Stimulated activated CD4-positive, alpha-beta T cell treated with anti-CD3 and anti-CD28 coated beads, Interleukin-4, amount 100 ng/mL, for 48 hours (primary cell): Measurements from ENCODE around the gene VWA7.

Source experiments
- DNase-seq, 2 donors: peaks; one replicate each; pipeline ENCODE4 v3.0.0-alpha.2; 2020; ENCODE audit warnings: low read depth in 2 of 2

The VWA7 gene

GRCh38 chr6:31729979-31730630 is 47.0 kb downstream of the VWA7 start:
- peak; percentile 39 to 53 for DNase-seq

- DNase-seq, result peak; percentile 63 to 65
Measured at GRCh38 chr6:31729515-31729978, 47.6 kb downstream of the VWA7 start.

GRCh38 chr6:31728767-31729514 is 48.2 kb downstream of the VWA7 start, which contains the start of gene DDAH2:
Gene DDAH2 (minus strand): TSS chr6:31729299. CDS start chr6:31729161, 138 bp downstream.
- no peak for DNase-seq

- no peak for DNase-seq
Measured at GRCh38 chr6:31727717-31728671, 49.1 kb downstream of the VWA7 start.

GRCh38 chr6:31727034-31727716 is 50.0 kb downstream of the VWA7 start:
- no peak for DNase-seq

- DNase-seq, result no peak
Measured at GRCh38 chr6:31725502-31726350, 51.4 kb downstream of the VWA7 start.

- no peak for DNase-seq
Measured at GRCh38 chr6:31723980-31724691, 53.0 kb downstream of the VWA7 start.

GRCh38 chr6:31723245-31723979 is 53.7 kb downstream of the VWA7 start, which contains the start of gene MPIG6B:
Gene MPIG6B (plus strand): TSS chr6:31723373. CDS start chr6:31723384, 11 bp downstream.
- DNase-seq, result no peak

GRCh38 chr6:31722173-31722572 is 55.0 kb downstream of the VWA7 start:
- no peak for DNase-seq

GRCh38 chr6:31721351-31722020 is 55.6 kb downstream of the VWA7 start, which contains the start of gene LY6G6C:
Gene LY6G6C (minus strand): TSS chr6:31721746. CDS start chr6:31721679, 67 bp downstream.
- DNase-seq, result no peak

- DNase-seq, result no peak
Measured at GRCh38 chr6:31720196-31720770, 56.8 kb downstream of the VWA7 start.

GRCh38 chr6:31719001-31719400 is 58.1 kb downstream of the VWA7 start:
- DNase-seq, result no peak

- DNase-seq, result no peak
Measured at GRCh38 chr6:31718265-31718664, 58.9 kb downstream of the VWA7 start.

GRCh38 chr6:31717499-31718222 is 59.5 kb downstream of the VWA7 start:
- DNase-seq, result no peak
